HTR-8/SVneo (cell line): ENCODE results near the gene LRRC8B.

Source experiments
- DNase-seq: peaks from one replicate; pipeline ENCODE4 v3.0.0; 2011; ENCODE audit warnings: low spot score, mixed read lengths; ENCODE audit not compliant: insufficient read length
- FAIRE-seq: peaks from 2 replicates; lab custom pipeline; 2011; peaks lifted over from hg19 to GRCh38; lab: Jason Lieb, UNC

LRRC8B gene

DNA sequence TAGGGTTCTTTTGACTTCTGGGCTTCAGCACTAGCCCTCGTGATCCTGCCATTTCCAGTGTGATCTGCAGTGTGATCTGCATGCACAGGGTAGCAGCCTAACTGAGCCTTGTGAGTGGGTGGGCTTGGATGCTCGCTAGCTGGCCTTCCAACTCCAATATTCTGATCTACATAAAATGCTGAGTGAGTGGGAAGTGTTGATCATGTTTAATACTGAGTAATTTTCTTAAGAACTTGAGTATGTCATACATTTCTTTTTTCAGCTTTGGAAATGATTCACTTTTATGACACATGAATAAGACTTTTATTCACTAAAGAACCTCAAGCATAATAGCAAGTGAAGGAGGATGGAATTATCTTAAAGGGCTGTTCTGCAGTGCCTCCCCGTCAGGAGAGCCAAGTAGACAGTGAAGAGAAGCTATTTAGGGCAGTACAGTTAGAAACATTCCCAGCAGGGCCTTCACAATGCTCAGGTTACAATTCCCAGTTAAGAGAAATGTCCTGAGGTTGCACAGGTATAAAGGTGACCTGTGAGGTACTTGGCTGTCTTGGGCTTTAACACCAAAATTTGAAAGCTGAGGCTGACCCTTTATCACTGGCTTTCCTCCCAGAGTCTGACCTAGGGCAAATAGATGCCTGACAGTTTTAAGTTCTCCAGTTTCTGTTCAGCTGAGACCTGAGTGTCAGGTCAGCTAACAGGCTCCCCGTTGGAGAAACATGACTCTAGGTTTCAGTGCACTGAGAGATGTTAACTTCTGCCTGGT is 79.2 kb downstream of the LRRC8B start:
- FAIRE-seq (no peak), DNase-seq (no peak)

DNA sequence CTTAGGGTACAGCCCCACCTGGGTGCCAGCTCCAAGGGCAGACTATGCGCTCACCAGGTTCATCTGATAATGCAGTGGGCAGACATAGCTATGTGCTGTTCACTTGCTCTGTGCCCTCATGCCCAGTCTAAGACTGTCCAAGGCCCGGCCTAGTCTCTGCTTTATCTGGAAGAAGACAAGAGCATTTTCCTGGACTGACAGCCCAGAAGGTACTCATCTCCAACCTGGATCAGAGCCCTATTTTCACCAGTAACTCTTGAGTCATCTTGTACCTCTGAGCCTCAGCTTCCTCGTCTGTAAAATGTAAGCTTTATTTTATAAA is 79.7 kb downstream of the LRRC8B start:
- DNase-seq (no peak), FAIRE-seq (no peak)

DNA sequence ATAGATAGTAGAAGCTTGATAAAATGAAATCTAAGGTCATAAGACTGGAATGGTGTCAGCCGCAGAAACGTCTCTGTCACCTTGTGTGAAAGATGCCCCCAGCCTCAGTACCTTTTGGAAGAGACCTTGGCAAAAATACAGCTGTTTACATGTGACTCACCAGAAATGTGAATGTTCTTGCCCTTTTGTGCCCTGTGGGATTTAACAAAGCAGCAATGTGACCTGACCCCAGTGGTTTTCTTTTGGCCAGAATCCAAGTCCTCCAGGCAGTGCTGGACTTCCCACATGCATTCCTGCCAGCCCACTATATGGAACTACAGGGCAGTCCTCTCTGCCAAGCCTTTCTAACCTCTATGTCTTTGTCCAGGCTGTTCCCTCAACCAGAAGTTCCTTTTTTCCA is 81.1 kb downstream of the LRRC8B start:
- no peak for FAIRE-seq
- peak; percentile 27 for DNase-seq

DNA sequence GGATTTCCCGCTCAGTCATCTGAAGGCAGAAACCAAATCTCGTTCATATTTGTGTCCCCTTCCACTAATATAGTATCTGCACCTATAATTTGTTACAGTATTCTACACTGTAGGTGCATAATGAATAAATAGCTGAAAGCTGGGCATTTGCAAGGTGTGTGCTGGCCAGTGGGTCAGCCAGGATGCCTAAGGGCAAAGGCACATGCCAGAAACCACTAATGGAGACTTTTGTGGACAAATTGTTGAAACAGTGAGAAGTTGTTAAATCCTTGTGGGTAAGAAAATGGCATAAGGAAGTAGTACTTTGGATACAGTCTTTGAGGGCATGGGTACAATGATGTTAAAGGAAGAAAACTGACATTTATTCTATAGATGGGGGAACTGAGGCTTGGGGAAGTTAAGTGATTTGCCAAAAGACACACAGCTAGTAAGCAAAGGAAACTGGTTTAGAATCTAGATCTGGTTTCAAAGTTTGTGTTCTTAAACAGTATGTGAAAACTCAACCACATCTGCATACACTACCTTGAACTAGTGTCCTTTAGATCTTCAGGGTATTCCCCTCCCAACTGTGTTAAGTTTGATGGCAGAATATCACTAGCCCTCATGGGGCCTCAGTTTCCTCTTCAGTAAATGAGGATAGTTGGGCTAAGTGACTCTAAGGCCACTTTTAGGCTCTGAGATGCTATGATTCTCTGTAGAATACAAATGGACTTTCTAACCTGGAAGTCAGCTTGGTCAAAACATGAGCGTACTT is 81.8 kb downstream of the LRRC8B start:
- FAIRE-seq, result no peak
- DNase-seq, result no peak

DNA sequence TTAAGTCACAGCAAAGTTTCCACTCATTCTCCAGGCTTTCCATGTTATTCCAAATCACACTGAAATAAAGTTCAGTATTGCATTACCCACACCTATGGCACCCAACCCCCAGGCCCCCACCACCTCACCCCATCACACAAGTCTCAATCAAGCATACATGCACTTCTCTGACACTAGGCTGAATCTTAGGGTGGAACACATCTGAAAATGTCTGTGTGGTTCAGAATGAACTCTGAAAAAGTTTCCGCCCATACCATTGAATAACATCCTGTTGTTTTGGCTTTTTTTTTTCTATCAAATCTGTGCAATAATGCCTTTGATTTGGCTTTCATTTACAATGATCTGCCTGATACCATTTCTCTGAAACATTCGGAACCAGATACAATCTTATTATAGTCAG is 82.5 kb downstream of the LRRC8B start:
- no peak for DNase-seq
- no peak for FAIRE-seq

DNA sequence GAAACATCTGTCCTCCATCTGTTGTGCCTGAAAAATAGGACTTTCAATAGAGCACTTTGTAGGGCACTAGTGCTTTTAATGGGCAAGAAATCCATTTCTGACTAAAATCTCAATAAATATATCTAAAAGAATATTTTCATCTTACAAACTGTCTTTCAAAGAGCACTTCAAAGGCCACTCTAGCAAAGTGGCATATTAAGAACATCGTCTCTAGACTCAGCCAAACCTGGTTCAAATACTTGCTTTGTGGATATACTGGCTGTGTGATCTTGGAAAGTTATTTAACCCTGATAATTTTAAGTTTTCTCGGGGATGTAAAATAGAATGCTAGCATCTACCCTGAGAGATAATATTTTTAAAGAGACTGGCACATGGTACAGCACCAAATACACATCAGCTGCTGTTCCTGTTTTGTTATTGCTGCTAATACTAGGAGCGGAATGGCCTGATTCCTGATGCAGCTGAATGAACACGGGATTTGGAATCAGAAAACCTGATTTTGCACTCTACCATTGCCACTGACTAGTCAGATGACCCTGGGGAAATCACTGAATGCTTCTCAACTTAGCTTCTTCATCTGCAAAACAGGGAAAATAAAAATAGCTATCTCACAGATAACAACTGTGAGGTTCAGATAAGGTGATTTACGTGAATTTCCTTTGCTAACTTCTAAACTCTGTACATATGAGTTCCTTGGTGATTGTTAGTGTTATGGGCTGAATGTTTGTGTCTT is 83.1 kb downstream of the LRRC8B start:
- FAIRE-seq (no peak), DNase-seq (no peak)

DNA sequence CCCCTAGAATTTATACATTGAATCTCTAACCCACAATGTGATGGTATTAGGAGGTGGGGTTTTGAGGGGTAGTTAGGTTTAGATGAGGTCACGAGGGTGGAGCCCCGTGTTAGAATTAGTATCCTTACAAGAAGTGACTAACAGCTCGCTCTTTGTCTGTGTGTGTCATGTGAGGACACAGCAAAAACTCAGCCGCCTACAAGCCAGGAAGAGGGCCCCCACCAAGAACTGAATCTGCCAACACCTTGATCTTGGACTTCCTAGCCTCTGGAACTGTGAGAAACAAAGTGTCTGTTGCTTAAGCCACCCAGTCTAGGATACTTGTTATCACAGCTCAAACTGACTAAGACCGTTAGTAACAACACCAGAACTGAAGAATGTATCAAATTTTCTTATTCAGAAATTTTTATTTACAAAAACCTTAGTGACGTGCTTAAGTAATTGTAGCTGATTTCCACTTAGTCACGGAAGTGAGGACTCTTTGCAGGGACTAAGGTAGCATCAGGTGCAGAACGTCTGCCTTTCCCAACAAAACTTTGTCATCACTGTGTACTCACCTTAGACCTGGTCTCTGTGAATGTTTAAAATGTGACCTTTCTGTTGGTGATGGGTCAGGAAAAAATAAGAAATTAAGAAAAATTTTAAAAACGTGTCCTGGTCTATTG is 83.8 kb downstream of the LRRC8B start:
- no peak for DNase-seq
- FAIRE-seq, result no peak

GRCh38 chr1:89608984-89609725 is 84.5 kb downstream of the LRRC8B start:
- FAIRE-seq, result no peak
- no peak for DNase-seq

GRCh38 chr1:89609781-89610456 is 85.3 kb downstream of the LRRC8B start:
- FAIRE-seq (no peak), DNase-seq (no peak)

GRCh38 chr1:89610457-89611011 is 85.9 kb downstream of the LRRC8B start:
- DNase-seq (no peak), FAIRE-seq (no peak)

DNA sequence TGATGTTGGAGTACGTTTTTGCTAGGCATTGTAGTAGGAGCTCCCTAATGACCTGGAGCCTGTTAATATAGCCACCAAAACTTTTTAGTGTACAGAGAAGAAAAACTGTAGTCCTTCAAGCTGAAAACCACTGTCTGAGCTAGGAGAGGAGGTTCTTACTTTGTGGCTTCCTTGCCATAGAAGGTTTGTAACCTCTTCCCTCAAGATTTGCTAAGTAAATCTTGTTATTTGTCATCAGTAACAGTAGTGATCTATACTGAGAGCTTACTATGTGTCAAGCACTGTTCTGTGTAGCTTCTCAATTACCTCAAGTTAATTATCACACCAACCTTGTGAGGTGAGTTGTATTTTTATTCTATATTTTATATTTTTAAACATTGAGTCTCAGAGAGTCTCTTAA is 87.1 kb downstream of the LRRC8B start:
- DNase-seq (no peak), FAIRE-seq (no peak)

DNA sequence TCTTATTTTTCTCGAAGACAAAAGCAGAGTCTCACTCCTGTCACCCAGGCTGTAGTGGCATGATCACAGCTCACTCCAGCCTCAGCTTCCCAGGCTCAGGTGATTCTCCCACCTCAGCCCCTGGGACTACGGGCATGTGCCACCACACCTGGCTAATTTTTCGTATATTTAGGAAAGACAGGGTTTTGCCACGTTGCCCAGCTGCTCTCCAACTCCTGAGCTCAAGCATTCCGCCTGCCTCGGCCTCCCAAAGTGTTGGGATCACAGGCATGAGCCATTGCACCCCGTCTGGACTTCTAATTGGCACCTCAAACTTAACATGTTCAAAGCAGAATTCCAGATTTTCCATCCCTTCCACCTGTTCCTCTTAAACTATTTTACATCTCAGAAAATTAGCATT is 89.3 kb downstream of the LRRC8B start:
- DNase-seq, result no peak
- FAIRE-seq, result no peak

DNA sequence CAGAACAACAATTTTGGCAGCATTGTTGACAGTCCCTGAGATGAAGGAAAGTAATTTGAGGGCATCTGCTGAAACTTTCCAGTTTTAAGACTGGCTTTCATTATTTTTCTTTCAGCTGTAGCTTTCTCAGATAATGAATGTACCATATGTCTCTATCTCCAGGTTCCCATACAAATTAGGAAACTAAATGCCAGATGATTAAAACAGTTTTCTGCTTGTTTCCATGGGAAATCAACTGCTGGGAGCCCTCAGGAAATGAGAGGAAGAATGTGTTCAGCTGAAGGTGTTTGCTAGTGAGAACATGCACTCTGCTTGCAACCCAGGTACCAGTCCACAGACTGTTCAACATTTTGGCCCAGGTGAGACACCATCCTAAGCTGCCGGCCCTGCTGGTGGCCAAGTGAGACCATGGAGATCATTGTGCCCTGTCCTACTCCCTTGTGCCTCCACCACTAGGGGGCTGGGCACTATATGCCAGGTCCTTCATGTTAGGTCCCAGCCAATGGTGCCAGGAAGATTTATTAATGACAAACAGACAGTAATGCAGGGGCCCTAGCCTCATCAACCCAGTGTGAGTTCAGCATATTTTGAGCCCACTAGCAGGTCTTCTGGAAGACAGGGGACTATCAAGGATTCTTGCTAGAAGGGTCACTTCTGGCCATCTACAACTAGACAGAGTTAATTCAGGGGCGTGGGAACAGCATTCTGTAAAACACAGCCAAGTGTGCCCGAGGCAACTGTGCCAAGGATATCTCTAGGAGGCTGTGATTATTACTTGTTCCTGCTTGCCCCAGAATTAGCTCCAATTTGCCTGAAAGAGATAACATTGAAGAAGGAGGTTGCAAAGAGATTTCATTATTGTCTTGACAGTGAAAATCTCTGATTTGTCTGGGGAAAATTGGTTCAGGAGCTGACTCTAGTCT is 91.3 kb downstream of the LRRC8B start:
- no peak for DNase-seq
- FAIRE-seq, result no peak

GRCh38 chr1:89616844-89617627 is 92.4 kb downstream of the LRRC8B start:
- FAIRE-seq (no peak), DNase-seq (no peak)

GRCh38 chr1:89620664-89621063 is 96.0 kb downstream of the LRRC8B start:
- FAIRE-seq (no peak), DNase-seq (no peak)

- FAIRE-seq, result no peak
Measured at GRCh38 chr1:89622895-89623294, 98.3 kb downstream of the LRRC8B start.

GRCh38 chr1:89624314-89624713 is 99.7 kb downstream of the LRRC8B start:
- FAIRE-seq (no peak), DNase-seq (no peak)

More at GRCh38 chr1:89622895-89623294, 98.3 kb downstream of the LRRC8B start:
- DNase-seq, result no peak
